ENCODE data around the gene VPS13C. TPM values are rescaled to one million over a fixed set of nuclear protein-coding genes. Genes with fewer than 3 reads are reported as not detected.

VPS13C gene
- total RNA-seq, 1 donor from 2014 or later: 38.7 TPM

GRCh38 chr15:62093809-62094208 is 33.6 kb upstream of the VPS13C start:
- H3K27me3 Mint-ChIP-seq: peaks cover 6% of the 10 kb centered on the region
- no peaks in the 10 kb centered on the region for H3K9me3 Mint-ChIP-seq
- peaks cover 10% of the 10 kb centered on the region for H3K4me1 Mint-ChIP-seq (ENCODE audit: unreplicated experiment)
- H3K27ac Mint-ChIP-seq: peak overlapping the region; percentile 24
- no peaks in the 10 kb centered on the region for H3K36me3 Mint-ChIP-seq
- no peak for DNase-seq (ENCODE audit: extremely low spot score, unreplicated experiment)
- no peak for TF ChIP-seq CTCF (conservative IDR thresholded peaks at IDR 0.05)
- H3K4me3 Mint-ChIP-seq: no peak overlapping the region

- no peak for DNase-seq (ENCODE audit: extremely low spot score, unreplicated experiment)
- Mint-ChIP-seq H3K9me3 (no peaks in the 10 kb centered on the region), H3K4me3 (no peak overlapping the region), H3K4me1 (ENCODE audit: unreplicated experiment) (peaks cover 19% of the 10 kb centered on the region), H3K27ac (no peak overlapping the region), H3K27me3 (no peaks in the 10 kb centered on the region), H3K36me3 (no peaks in the 10 kb centered on the region)
- no peak for TF ChIP-seq CTCF (conservative IDR thresholded peaks at IDR 0.05)
These were observed 30.7 kb upstream of the VPS13C start for GRCh38 chr15:62090988-62091387.

GRCh38 chr15:62089616-62090015 is 29.4 kb upstream of the VPS13C start:
- Mint-ChIP-seq H3K9me3 (no peaks in the 10 kb centered on the region), H3K4me1 (ENCODE audit: unreplicated experiment) (peaks cover 19% of the 10 kb centered on the region), H3K27ac (no peak overlapping the region), H3K27me3 (no peaks in the 10 kb centered on the region), H3K36me3 (no peaks in the 10 kb centered on the region), H3K4me3 (no peak overlapping the region)
- TF ChIP-seq CTCF (conservative IDR thresholded peaks at IDR 0.05): no peak
- DNase-seq (ENCODE audit: extremely low spot score, unreplicated experiment): no peak

- Mint-ChIP-seq H3K4me3 (no peak overlapping the region), H3K27ac (no peak overlapping the region), H3K36me3 (no peaks in the 10 kb centered on the region), H3K4me1 (ENCODE audit: unreplicated experiment) (peaks cover 10% of the 10 kb centered on the region), H3K27me3 (no peaks in the 10 kb centered on the region), H3K9me3 (no peaks in the 10 kb centered on the region)
- TF ChIP-seq CTCF (conservative IDR thresholded peaks at IDR 0.05): no peak
- no peak for DNase-seq (ENCODE audit: extremely low spot score, unreplicated experiment)
These were observed 28.1 kb upstream of the VPS13C start for GRCh38 chr15:62088353-62088693.

GRCh38 chr15:62087671-62088352 is 27.6 kb upstream of the VPS13C start:
- Mint-ChIP-seq H3K27ac (no peak overlapping the region), H3K27me3 (no peaks in the 10 kb centered on the region), H3K36me3 (no peaks in the 10 kb centered on the region), H3K4me1 (ENCODE audit: unreplicated experiment) (peaks cover 10% of the 10 kb centered on the region), H3K4me3 (no peak overlapping the region), H3K9me3 (no peaks in the 10 kb centered on the region)
- DNase-seq (ENCODE audit: extremely low spot score, unreplicated experiment): no peak
- no peak for TF ChIP-seq CTCF (conservative IDR thresholded peaks at IDR 0.05)

- Mint-ChIP-seq H3K9me3 (peaks cover 4% of the 10 kb centered on the region), H3K27ac (no peak overlapping the region), H3K27me3 (peaks cover 3% of the 10 kb centered on the region), H3K4me3 (no peak overlapping the region), H3K36me3 (no peaks in the 10 kb centered on the region), H3K4me1 (ENCODE audit: unreplicated experiment) (peaks cover 10% of the 10 kb centered on the region)
- no peak for TF ChIP-seq CTCF (conservative IDR thresholded peaks at IDR 0.05)
- DNase-seq (ENCODE audit: extremely low spot score, unreplicated experiment): no peak
These were observed 25.5 kb upstream of the VPS13C start for GRCh38 chr15:62085740-62086139.
